GM19438 (cell line): ENCODE measurements around the gene PPM1D.
"Not testable (repeated sequence)": the region's sequence is repeated elsewhere in the genome, so short reads cannot be mapped to it uniquely, and the experiment has no call there.

Source experiments
- ATAC-seq: cut with Tn5 transposase; IDR thresholded peaks from one replicate; pipeline ENCODE4 v1.9.1; 2021; ENCODE audit warnings: low read depth; ENCODE audit not compliant: unreplicated experiment

Gene PPM1D

GRCh38 chr17:60599620-60600489, at the start of gene PPM1D:
Gene PPM1D, plus strand, starts transcription at chr17:60600193. Its CDS starts 222 bp downstream, at chr17:60600415.
- ATAC-seq: peak; percentile 89

DNA sequence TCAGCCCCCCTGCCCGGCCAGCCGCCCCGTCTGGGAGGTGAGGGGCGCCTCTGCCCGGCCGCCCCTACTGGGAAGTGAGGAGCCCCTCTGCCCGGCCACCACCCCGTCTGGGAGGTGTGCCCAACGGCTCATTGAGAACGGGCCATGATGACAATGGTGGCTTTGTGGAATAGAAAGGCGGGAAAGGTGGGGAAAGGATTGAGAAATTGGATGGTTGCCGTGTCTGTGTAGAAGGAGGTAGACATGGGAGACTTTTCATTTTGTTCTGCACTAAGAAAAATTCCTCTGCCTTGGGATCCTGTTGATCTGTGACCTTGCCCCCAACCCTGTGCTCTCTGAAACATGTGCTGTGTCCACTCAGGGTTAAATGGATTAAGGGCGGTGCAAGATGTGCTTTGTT, 47.7 kb upstream of the PPM1D start:
- ATAC-seq: not testable (repeated sequence)

GRCh38 chr17:60554377-60554788, 45.6 kb upstream of the PPM1D start:
- no peak for ATAC-seq

DNA sequence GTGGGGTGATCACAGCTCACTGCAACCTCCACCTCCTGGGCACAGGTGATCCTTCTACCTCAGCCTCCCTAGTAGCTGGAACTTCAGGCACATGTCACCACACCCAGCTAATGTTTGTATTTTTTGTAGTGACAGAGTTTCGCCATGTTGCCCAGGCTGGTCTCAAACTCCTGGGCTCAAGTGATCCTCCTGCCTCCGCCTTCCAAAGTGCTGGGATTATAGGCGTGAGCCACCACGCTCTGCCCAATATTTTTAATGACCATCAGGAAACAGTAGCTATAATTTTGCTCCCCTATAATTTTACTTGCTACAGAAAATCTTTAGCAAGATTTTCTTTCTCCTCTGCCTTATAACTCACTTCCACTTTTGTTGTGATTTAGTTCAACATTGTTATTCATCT, 44.2 kb upstream of the PPM1D start:
- no peak for ATAC-seq

GRCh38 chr17:60557805-60558204, 42.2 kb upstream of the PPM1D start:
- no peak for ATAC-seq

GRCh38 chr17:60559659-60559994, 40.4 kb upstream of the PPM1D start:
- ATAC-seq: no peak

DNA sequence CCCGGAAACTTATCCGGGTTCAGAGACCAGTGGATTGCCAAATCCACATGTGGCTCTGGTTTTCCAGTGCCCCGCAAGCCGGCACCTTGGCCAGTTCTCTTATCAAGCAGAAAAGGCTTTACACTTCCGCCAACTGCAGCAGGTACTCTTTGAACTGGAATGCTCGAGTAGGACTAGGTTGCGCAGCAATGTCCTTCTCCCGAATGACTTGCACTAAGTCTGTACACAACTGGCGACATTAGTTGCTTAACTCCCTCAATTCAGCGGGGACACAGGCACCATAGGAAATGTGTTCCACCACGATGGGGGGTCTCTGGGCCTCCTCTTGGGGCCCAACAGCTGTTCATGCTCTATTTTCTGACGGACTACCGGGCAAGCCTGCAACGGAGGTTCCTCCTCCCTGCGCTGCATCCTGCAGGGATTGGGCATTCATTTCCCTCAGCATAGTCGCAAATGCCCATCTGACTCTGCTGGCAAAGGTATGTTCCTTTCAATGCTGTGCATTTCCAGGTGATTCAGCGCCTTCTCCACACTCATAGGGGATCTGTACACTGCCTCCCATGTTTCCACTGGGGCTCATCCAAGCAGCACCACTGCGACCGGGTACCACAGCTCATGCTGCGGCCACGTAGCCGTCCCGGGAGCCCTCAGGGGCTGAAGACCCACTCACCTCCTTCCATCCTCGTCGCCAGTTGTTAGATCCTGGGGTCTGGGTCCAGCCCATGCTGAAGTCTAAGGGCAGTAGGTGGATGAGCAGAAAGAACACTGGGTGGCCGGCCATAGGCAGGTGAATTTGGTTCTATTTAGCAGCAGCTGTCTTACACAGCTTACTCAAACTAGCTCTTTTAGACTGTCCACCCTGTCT, 39.8 kb upstream of the PPM1D start:
- no peak for ATAC-seq

- no peak for ATAC-seq
Measured at GRCh38 chr17:60560860-60561257, 39.1 kb upstream of the PPM1D start.

DNA sequence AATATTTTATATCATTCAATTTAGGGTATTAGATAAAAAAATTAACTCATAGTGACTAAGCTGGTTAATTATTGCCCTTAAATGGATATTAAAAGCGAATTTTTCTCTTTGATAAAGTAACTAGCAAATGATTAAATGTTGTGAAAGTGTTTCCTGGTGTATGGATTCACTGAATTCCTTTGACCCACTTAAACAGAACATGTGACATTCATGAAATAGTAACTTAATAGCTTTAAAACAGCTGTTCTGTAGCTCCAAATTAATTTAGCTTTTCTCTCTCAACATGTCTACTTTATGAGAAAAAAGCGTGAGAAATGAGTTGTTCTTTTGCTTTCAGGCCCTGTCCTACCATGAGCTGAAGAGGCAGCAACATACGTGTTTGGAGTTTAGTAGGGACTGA, 37.6 kb upstream of the PPM1D start:
- no peak for ATAC-seq

GRCh38 chr17:60563743-60564142, 36.2 kb upstream of the PPM1D start:
- ATAC-seq: no peak

DNA sequence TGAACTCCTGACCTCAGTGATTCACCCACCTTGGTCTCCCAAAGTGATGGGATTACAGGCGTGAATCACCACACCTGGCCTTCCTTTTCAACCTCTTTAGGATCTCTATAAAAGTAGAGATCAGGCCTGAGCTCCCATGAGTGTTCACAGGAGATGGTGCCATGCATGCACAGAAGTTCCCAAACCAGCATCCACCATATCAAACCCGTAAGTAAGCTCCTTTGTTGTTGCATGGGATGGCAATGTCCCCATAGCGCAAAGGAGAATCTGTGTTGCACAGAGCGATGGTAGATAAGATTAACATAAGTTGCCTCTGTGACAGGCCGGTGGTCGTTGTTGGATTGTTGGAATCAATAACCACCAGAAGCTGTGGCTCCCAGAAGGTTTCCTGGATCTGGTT, 34.8 kb upstream of the PPM1D start:
- no peak for ATAC-seq

DNA sequence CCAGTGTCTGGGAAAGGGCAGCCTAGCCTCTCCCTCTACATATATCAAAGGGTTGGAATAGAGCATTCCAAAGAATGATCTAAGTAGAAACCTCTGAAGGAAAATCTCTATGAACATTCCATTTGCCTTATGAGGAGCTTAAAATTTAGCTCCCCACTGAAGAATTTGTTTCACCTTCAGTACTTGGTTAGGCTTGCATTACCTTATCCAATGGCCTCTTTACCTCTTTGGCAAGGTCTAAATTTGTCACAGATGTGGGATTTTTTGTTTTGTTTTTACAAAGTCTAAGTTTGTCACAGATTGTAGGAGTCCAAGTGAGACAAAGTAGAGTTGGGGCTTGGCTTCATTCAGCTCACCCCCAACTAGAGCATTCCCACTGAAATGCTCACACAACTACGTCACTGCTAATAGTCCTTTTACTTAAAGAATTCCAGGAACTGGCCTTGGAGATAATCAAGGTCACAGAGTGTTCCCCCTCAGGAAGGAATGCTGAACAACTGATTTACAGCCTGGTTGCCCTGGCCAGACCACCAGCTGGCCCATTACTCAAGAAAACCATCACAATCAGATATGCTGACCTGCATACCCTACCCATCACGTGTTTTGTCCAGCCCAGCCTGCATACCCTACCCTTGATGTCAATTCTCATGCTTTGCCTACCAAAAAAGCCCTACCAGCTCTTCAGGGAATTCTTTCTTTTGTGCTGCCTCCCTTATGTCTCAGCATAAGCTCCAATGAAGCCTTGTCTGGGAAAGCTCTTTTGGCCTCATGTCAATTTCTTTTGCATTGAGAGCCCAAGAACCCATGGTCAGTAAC, 26.5 kb upstream of the PPM1D start:
- no peak for ATAC-seq

- no peak for ATAC-seq
Measured at GRCh38 chr17:60577147-60577915, 22.7 kb upstream of the PPM1D start.

DNA sequence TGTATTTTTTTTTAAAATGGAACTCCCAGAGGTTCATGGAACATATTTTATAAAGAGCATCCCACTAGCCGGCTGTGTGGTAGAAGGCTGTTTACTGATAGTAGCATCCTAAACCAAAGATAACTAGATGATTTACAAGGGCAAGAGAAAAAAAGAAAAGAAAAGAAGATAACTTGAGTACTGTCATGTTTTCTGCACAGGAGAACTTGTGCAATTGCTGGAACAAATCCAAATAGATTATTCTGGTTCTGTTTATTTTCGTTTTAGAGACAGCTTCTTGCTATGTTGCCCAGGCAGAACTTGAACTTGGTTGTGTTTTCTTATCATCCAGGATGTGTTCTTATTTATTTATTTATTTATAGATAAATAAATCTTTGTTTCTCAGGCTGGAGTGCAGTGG, 20.9 kb upstream of the PPM1D start:
- no peak for ATAC-seq

DNA sequence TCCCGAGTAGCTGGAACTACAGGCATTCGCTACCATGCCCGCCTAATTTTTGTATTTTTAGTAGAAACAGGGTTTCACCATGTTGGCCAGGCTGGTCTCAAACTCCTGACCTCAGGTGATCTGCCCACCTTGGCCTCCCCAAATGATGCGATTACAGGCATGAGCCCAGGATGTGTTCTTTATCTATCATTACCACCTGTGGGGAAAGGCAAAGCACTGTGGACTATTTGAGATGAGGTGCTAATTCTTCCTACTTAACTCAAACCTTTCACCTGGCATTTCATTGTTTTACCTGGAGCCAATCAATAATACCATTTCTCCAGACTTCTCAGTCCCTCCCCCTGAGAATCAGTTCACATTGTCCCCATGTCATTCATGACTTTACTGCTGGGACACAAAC, 20.4 kb upstream of the PPM1D start:
- no peak for ATAC-seq

- ATAC-seq: no peak
Measured at GRCh38 chr17:60583008-60583407, 17.0 kb upstream of the PPM1D start.

DNA sequence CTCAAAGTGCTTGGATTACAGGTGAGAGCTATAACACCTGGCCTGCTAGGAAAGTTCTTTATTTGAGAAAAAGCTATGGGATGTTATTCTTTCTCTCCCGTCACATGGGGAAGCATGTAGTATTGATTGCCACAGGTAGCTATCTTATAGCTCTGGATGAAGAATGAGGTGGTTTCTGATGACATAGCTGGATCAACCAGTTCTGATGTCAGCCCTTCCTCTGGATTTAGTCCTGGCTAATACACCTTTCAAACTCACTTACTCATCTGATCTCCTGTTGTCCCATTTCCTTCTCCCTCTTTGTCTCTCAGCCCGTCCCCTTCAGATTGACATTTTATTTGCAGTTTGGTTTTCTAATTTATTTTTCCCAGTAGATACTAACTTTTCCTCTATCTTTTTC, 14.1 kb upstream of the PPM1D start:
- ATAC-seq: no peak

DNA sequence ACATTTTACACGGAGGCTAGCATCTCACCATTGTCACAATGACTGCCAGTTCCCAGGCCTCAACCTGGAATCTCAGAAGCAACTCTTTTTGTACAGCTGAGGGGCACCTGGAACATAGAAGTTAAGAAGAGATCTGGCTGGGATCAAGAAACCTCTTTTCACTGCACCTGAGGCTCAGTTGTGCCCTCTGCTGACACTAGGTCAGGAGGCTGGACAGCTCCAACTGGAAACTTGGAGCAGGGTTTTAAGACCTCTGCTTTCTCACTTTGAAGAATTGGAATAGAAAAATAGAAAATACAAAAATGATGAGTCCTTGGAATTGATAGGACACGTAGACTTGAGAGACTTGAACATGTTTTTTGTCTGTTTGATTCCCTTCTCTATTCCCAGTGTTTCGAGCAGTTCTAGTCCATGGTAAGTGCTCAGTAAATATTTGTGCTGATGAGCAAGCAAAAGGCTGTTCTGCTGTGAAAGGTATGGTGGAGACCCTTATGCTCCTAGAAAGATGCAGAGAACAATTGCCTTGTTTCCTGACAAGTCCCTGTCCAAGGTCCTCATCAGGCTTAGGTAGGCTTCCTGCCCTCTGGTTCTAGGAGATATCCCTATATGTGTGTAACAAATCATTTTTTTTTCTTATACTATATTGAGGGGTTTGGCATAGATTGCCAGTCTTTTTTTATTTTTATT, 13.6 kb upstream of the PPM1D start:
- no peak for ATAC-seq

GRCh38 chr17:60590070-60590469, 9.9 kb upstream of the PPM1D start:
- ATAC-seq: no peak

DNA sequence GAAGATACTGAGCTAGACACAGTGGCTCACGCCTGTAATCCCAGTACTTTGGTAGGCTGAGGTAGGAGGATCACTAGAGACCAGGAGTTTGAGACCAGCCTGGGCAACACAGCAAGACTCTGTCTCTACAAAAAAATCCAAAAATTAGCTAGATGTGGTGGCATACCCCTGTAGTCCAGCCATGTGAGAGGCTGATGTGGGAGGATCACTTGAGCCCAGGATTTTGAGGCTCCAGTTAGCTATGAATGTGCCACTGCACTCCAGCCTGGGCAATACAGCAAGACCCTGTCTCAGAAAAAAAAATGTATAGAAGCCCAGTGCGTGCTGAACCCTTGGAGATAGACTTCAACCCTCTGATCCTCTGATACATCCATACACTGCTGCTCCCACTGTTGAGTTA, 7.2 kb upstream of the PPM1D start:
- ATAC-seq: no peak
